A673 (cell line): ENCODE data around the gene MPHOSPH9. TPM values are rescaled to one million over a fixed set of nuclear protein-coding genes. Genes with fewer than 3 reads are reported as not detected.
A peak's percentile ranks its signal among the peaks of the same experiment; 100 is the strongest.

Experiments used
- BruUV-seq: library from RNA; stranded (reverse); fragments of 400-500 nt; replicated peaks from 2 replicates; lab custom pipeline; 2021; lab: Mats Ljungman, UMichigan
- CTCF ChIA-PET: fragments of 300-600 bp; sonication (Branson Sonifier 250); formaldehyde crosslinking; loops from one replicate; lab custom pipeline; 2022; ENCODE audit warnings: antibody characterized with exemption; lab: Charles Lee
- POLR2A ChIA-PET: fragments of 300-600 bp; sonication (Branson Sonifier 250); formaldehyde crosslinking; loops from one replicate; lab custom pipeline; 2022; ENCODE audit warnings: antibody characterized with exemption; ENCODE audit not compliant: low non-redundant PET; lab: Charles Lee
- DNase-seq: peaks from one replicate; pipeline ENCODE4 v3.0.0-alpha.2; 2015; ENCODE audit warnings: low spot score
- H3K27ac ChIP-seq: fragments of 200-600 bp; sonication (generic); 2 replicates; pipeline ENCODE4 v1.5.1; 2016; ENCODE audit warnings: mixed run types, low read depth, mild to moderate bottlenecking, mixed read lengths, antibody characterized with exemption, low read length; ENCODE audit not compliant: poor library complexity, severe bottlenecking
- H3K27me3 ChIP-seq: fragments of 200-600 bp; sonication (generic); replicated peaks from 2 replicates; pipeline ENCODE4 v1.6.1; 2017; ENCODE audit warnings: mixed run types, low read depth, mild to moderate bottlenecking, mixed read lengths, antibody characterized with exemption, low read length; ENCODE audit not compliant: insufficient read depth, poor library complexity
- H3K36me3 ChIP-seq: fragments of 200-600 bp; sonication (generic); 2 replicates; pipeline ENCODE4 v1.6.1; 2016; ENCODE audit warnings: mixed run types, mild to moderate bottlenecking, mixed read lengths, antibody characterized with exemption, low read length; ENCODE audit not compliant: insufficient read depth, poor library complexity, severe bottlenecking
- H3K4me1 ChIP-seq: fragments of 200-600 bp; sonication (generic); 2 replicates; pipeline ENCODE4 v1.6.1; 2017; ENCODE audit warnings: mixed run types, mild to moderate bottlenecking, mixed read lengths, antibody characterized with exemption, low read length; ENCODE audit not compliant: insufficient read depth, poor library complexity, severe bottlenecking
- H3K4me3 ChIP-seq: fragments of 200-600 bp; sonication (generic); 2 replicates; pipeline ENCODE4 v1.5.1; 2016; ENCODE audit warnings: low read depth, mixed run types, mild to moderate bottlenecking, mixed read lengths, low read length; ENCODE audit not compliant: poor library complexity, severe bottlenecking
- H3K9me3 ChIP-seq: fragments of 200-600 bp; sonication (generic); 2 replicates; pipeline ENCODE4 v1.6.1; 2016; ENCODE audit warnings: mixed run types, low read depth, mild to moderate bottlenecking, mixed read lengths, antibody characterized with exemption, low read length; ENCODE audit not compliant: poor library complexity, severe bottlenecking
- EZH2 ChIP-seq: fragments of 200-600 bp; sonication (generic); IDR thresholded peaks from 2 replicates; pipeline ENCODE4 v1.6.1; 2017; ENCODE audit warnings: borderline replicate concordance, low read depth, mild to moderate bottlenecking, mixed read lengths, antibody characterized with exemption, low read length; ENCODE audit not compliant: poor library complexity, severe bottlenecking
- intact Hi-C: fragments of 100-400 bp; cut with micrococcal nuclease; formaldehyde crosslinking; loops from one replicate; pipeline ENCODE4 v1.10.0; 2022; ENCODE audit not compliant: unreplicated experiment
- total RNA-seq: library from RNA; stranded (reverse); gene quantifications from 2 replicates; pipeline ENCODE4 v1.2.3, GENCODE V29; 2021
- TF ChIP-seq, protein P1 (sequence below): fragments of 300-800, 200-600 bp; sonication (generic); conservative IDR thresholded peaks from 2 replicates; pipeline ENCODE4 v1.5.1; 2017; ENCODE audit warnings: low read depth, mild to moderate bottlenecking, antibody characterized with exemption, low read length, moderate library complexity, mixed read lengths

The MPHOSPH9 gene
- total RNA-seq, 1 experiment from 2014 or later, result 80.8 TPM

GRCh38 chr12:123260081-123260480, 27.1 kb upstream of the MPHOSPH9 start:
- no peaks in the 10 kb centered on the region for H3K27me3 ChIP-seq
- CTCF ChIA-PET, result no interaction called here
- TF ChIP-seq EZH2, result no peak
- TF ChIP-seq, protein P1, sequence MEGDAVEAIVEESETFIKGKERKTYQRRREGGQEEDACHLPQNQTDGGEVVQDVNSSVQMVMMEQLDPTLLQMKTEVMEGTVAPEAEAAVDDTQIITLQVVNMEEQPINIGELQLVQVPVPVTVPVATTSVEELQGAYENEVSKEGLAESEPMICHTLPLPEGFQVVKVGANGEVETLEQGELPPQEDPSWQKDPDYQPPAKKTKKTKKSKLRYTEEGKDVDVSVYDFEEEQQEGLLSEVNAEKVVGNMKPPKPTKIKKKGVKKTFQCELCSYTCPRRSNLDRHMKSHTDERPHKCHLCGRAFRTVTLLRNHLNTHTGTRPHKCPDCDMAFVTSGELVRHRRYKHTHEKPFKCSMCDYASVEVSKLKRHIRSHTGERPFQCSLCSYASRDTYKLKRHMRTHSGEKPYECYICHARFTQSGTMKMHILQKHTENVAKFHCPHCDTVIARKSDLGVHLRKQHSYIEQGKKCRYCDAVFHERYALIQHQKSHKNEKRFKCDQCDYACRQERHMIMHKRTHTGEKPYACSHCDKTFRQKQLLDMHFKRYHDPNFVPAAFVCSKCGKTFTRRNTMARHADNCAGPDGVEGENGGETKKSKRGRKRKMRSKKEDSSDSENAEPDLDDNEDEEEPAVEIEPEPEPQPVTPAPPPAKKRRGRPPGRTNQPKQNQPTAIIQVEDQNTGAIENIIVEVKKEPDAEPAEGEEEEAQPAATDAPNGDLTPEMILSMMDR, result no peak
- H3K4me3 ChIP-seq, result no peak overlapping the region
- no TSS peak for BruUV-seq
- H3K4me1 ChIP-seq, result peaks cover 5% of the 10 kb centered on the region
- H3K9me3 ChIP-seq, result no peaks in the 10 kb centered on the region
- DNase-seq, result no peak
- intact Hi-C loops, result no loop called here
- POLR2A ChIA-PET, result no interaction called here
- peaks cover 43% of the 10 kb centered on the region for H3K36me3 ChIP-seq
- no peak overlapping the region for H3K27ac ChIP-seq

GRCh38 chr12:123258593-123258992, 25.7 kb upstream of the MPHOSPH9 start:
- CTCF ChIA-PET, result no interaction called here
- no peak for TF ChIP-seq EZH2
- TF ChIP-seq, protein P1, result no peak

DNA sequence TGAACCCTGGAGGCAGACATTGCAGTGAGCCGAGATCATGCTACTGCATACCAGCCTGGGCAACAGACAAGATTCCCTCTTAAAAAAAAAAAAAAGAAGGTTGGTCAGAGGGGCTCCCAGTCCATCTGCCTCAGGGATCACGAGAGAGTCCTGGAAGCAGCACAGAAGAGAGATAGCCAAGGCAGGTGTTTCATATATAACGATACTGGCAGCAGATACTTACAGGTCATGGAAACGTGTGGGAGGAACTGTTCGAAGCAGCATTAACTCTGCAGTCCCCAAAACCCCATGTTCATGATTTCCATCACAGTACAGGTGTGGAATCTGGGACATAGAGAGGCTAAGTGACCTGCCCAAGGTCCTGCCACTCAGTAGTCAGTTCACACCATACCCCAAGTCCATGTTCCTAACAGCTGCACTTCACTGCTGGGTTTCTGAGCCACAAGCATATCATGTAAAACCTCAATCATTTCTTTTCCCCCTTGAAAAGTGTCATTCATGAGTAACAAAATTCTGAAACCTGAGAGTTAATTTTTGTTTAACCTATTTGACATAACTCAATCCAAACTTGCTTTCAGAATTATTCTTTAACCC, 22.0 kb upstream of the MPHOSPH9 start:
- no peak for DNase-seq
- H3K27ac ChIP-seq, result no peak overlapping the region
- H3K4me3 ChIP-seq, result no peak overlapping the region
- BruUV-seq, result no TSS peak
- no peak for TF ChIP-seq EZH2
- TF ChIP-seq, protein P1, result no peak
- peaks cover 15% of the 10 kb centered on the region for H3K4me1 ChIP-seq
- intact Hi-C loops, result no loop called here
- POLR2A ChIA-PET, result no interaction called here
- H3K27me3 ChIP-seq, result no peaks in the 10 kb centered on the region
- H3K36me3 ChIP-seq, result peaks cover 54% of the 10 kb centered on the region
- no peaks in the 10 kb centered on the region for H3K9me3 ChIP-seq
- CTCF ChIA-PET, result no interaction called here

More at GRCh38 chr12:123258593-123258992, 25.7 kb upstream of the MPHOSPH9 start:
- no TSS peak for BruUV-seq
- H3K4me1 ChIP-seq, result peaks cover 4% of the 10 kb centered on the region
- peak overlapping the region; percentile 4 for H3K27ac ChIP-seq
- peaks cover 58% of the 10 kb centered on the region for H3K36me3 ChIP-seq
- H3K4me3 ChIP-seq, result no peak overlapping the region
- intact Hi-C loops, result no loop called here
- DNase-seq, result no peak
- POLR2A ChIA-PET, result no interaction called here
- no peaks in the 10 kb centered on the region for H3K9me3 ChIP-seq
- no peaks in the 10 kb centered on the region for H3K27me3 ChIP-seq
